Progenitor cell of endocrine pancreas (in vitro differentiated cells): ENCODE results near the gene MYO7B. TPM values are rescaled to one million over a fixed set of nuclear protein-coding genes. Genes with fewer than 3 reads are reported as not detected.

Experiments
- DNase-seq: peaks from one replicate; pipeline ENCODE4 v3.0.0; 2021; ENCODE audit warnings: low spot score; ENCODE audit not compliant: unreplicated experiment
- H3K27ac Mint-ChIP-seq: 2 replicates; pipeline ENCODE4 v1.8.0; 2021; ENCODE audit warnings: mild to moderate bottlenecking, moderate library complexity, mixed read lengths
- H3K27me3 Mint-ChIP-seq: 2 replicates; pipeline ENCODE4 v1.8.0; 2021; ENCODE audit warnings: mixed read lengths
- H3K36me3 Mint-ChIP-seq: 2 replicates; pipeline ENCODE4 v1.8.0; 2022; ENCODE audit warnings: mixed read lengths; ENCODE audit not compliant: insufficient read depth
- H3K4me1 Mint-ChIP-seq: 2 replicates; pipeline ENCODE4 v1.8.0; 2021; ENCODE audit warnings: low read depth, mixed read lengths
- H3K4me3 Mint-ChIP-seq: 2 replicates; pipeline ENCODE4 v1.8.0; 2021; ENCODE audit warnings: low read depth, mild to moderate bottlenecking, moderate library complexity, mixed read lengths
- H3K9me3 Mint-ChIP-seq: 2 replicates; pipeline ENCODE4 v1.8.0; 2021; ENCODE audit warnings: low read depth, mixed read lengths
- CTCF ChIP-seq: fragments of 200-600 bp; sonication (generic); IDR thresholded peaks from one replicate; pipeline ENCODE4 v1.5.0; 2021; ENCODE audit warnings: antibody characterized with exemption, mild to moderate bottlenecking; ENCODE audit not compliant: unreplicated experiment
- total RNA-seq: library from RNA; stranded (reverse); gene quantifications from 2 replicates; pipeline ENCODE4 v1.2.1, GENCODE V29; 2021

The MYO7B gene
- total RNA-seq, 1 donor from 2014 or later = not detected

DNA sequence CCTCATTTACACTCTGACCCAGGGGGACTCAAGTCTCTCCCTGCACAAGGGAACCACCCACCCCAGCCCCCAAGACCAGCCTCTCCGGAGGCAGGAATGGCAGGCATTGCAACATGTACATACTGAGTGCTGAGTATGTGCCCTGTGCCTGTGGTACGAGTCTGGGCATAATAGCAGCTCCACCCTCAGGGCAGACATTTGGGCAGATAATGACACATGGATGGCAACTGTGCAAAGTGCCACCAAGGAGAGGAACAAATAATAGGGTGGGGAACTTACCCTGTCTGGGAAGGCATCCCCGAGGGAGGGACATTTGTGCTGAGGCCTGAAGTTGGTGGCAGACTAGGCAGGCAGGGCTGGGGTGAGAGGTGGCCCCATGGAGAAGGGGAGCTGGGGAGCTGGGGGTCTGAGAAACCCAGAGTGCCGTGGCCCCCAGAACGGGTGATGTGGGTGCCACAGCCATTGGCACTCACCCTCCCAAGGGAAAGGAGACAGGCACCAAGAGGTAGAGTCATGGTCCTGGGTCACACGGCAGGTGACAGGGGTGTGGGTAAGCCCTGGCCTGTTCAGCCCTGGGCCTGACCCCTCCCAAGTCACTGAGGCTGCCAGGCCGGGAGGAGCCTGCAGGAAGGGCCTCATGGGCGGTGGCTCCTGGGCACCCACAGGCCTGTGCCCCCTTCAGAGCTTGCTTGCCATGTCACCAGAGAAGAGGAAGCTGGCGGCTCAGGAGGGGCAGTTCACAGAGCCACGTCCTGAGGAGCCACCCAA, 94.8 kb downstream of the MYO7B start:
- no peak for TF ChIP-seq CTCF
- Mint-ChIP-seq H3K36me3 (no peaks in the 10 kb centered on the region), H3K9me3 (no peaks in the 10 kb centered on the region), H3K27ac (no peak overlapping the region), H3K27me3 (peaks cover 6% of the 10 kb centered on the region), H3K4me3 (no peak overlapping the region), H3K4me1 (no peaks in the 10 kb centered on the region)
- no peak for DNase-seq

- peaks cover 4% of the 10 kb centered on the region for H3K27me3 Mint-ChIP-seq
- DNase-seq = no peak
- TF ChIP-seq CTCF = no peak
- H3K4me3 Mint-ChIP-seq = no peak overlapping the region
- H3K4me1 Mint-ChIP-seq = no peaks in the 10 kb centered on the region
- no peak overlapping the region for H3K27ac Mint-ChIP-seq
- H3K36me3 Mint-ChIP-seq = no peaks in the 10 kb centered on the region
- no peaks in the 10 kb centered on the region for H3K9me3 Mint-ChIP-seq
These were observed 95.5 kb downstream of the MYO7B start for GRCh38 chr2:127630864-127631540.

GRCh38 chr2:127631541-127631996, 96.1 kb downstream of the MYO7B start:
- no peak overlapping the region for H3K4me3 Mint-ChIP-seq
- DNase-seq = no peak
- H3K9me3 Mint-ChIP-seq = no peaks in the 10 kb centered on the region
- H3K27me3 Mint-ChIP-seq = peaks cover 3% of the 10 kb centered on the region
- H3K4me1 Mint-ChIP-seq = no peaks in the 10 kb centered on the region
- no peak overlapping the region for H3K27ac Mint-ChIP-seq
- TF ChIP-seq CTCF = no peak
- H3K36me3 Mint-ChIP-seq = no peaks in the 10 kb centered on the region

- no peaks in the 10 kb centered on the region for H3K36me3 Mint-ChIP-seq
- H3K27me3 Mint-ChIP-seq = peaks cover 1% of the 10 kb centered on the region
- H3K4me1 Mint-ChIP-seq = no peaks in the 10 kb centered on the region
- no peak overlapping the region for H3K27ac Mint-ChIP-seq
- H3K9me3 Mint-ChIP-seq = no peaks in the 10 kb centered on the region
- no peak for DNase-seq
- no peak for TF ChIP-seq CTCF
- H3K4me3 Mint-ChIP-seq = no peak overlapping the region
These were observed 96.6 kb downstream of the MYO7B start for GRCh38 chr2:127631997-127632581.
